Measurements from ENCODE around the gene MELTF. TPM values are rescaled to one million over a fixed set of nuclear protein-coding genes. Genes with fewer than 3 reads are reported as not detected.
A peak's percentile ranks its signal among the peaks of the same experiment; 100 is the strongest.

MELTF gene
- total and polyA plus RNA-seq, 2 of the 13 experiments (the other 11 are each of a cell fraction or from before 2014, with no cell fraction given) = 3.2 to 7.5 TPM

DNA sequence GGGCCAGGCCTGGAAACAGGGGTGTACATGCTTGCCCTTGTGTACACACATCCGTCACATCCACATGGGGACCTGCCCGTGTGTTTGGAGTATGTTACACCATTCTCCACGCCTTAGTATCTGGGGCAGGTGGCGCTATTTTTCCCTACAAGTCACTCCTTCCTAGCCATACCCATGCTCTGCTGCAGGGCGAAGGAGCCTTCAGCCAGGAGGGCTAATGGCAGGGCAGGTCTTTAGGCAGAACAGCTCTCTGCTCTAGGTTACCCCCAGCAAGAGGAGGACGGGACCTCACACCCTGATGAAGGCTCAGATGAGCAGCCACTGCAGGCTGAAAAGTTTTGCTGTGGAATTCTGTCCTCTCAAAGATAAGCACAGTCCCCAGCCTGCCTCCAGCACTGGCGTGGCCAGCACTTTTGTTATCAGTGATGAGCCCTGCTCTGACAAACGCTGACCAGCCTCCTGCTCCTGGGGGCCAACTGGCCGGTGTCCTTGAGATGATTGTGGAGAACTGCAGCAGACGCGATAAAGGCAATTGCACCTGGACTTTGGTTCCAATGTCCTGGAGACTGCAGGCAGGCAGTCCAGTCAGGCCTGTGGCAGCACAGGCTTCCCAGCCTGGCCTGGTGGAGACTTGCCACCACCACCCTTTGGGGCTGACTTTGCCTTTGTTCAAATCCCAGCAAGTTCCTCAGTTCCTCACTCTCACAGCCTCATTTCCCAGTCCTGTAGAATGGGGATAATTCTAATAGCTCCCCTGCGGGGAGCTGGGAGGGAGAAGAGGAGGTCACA is 41.2 kb downstream of the MELTF start (continued):
- TF ChIP-seq, protein P1, sequence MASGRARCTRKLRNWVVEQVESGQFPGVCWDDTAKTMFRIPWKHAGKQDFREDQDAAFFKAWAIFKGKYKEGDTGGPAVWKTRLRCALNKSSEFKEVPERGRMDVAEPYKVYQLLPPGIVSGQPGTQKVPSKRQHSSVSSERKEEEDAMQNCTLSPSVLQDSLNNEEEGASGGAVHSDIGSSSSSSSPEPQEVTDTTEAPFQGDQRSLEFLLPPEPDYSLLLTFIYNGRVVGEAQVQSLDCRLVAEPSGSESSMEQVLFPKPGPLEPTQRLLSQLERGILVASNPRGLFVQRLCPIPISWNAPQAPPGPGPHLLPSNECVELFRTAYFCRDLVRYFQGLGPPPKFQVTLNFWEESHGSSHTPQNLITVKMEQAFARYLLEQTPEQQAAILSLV (CRISPR knock-in tag; IDR thresholded peaks at IDR 0.05; ENCODE audit: borderline replicate concordance) = 0 out of 2 replicates have a peak, but pooled peaks have one; percentile 64
- TF ChIP-seq ZNF274 (CRISPR knock-in tag; IDR thresholded peaks at IDR 0.05) (peak; percentile 68; the same call in 1 of the 2 replicates), ZNF337 (CRISPR knock-in tag; IDR thresholded peaks at IDR 0.05; ENCODE audit: borderline replicate concordance, low read depth) (no peak), ZNF678 (CRISPR knock-in tag; IDR thresholded peaks at IDR 0.05) (no peak), ELF4 (CRISPR knock-in tag; IDR thresholded peaks at IDR 0.05; ENCODE audit: borderline replicate concordance) (no peak), DMAP1 (CRISPR knock-in tag; IDR thresholded peaks at IDR 0.05) (0 out of 2 replicates have a peak, but pooled peaks have one; percentile 18), SP2 (CRISPR knock-in tag; IDR thresholded peaks at IDR 0.05) (no peak), ZKSCAN8 (CRISPR knock-in tag; IDR thresholded peaks at IDR 0.05; ENCODE audit: borderline replicate concordance) (peak; percentile 64; the same call in 1 of the 2 replicates), ZFP37 (CRISPR knock-in tag; IDR thresholded peaks at IDR 0.05; ENCODE audit: borderline replicate concordance) (0 out of 2 replicates have a peak, but pooled peaks have one; percentile 61), ZNF770 (CRISPR knock-in tag; IDR thresholded peaks at IDR 0.05) (peak; percentile 57; the same call in 1 of the 2 replicates), ZNF441 (CRISPR knock-in tag; IDR thresholded peaks at IDR 0.05; ENCODE audit: borderline replicate concordance) (0 out of 2 replicates have a peak, but pooled peaks have one; percentile 24), WIZ (CRISPR knock-in tag; IDR thresholded peaks at IDR 0.05) (0 out of 2 replicates have a peak, but pooled peaks have one; percentile 64), SOX13 (IDR thresholded peaks at IDR 0.05) (no peak), SOX13 (CRISPR knock-in tag; conservative IDR thresholded peaks at IDR 0.05 in 1 of 2, IDR thresholded peaks at IDR 0.05 in 1 of 2) (peak in 1 of 2 experiments; percentile 79; a peak in 2 of 4 replicates), ZNF235 (CRISPR knock-in tag; IDR thresholded peaks at IDR 0.05; ENCODE audit: borderline replicate concordance) (no peak; the same call in 1 of the 2 replicates), ZNF564 (CRISPR knock-in tag; IDR thresholded peaks at IDR 0.05) (peak; percentile 58), TGIF2 (CRISPR knock-in tag; IDR thresholded peaks at IDR 0.05) (no peak), ZBTB25 (CRISPR knock-in tag; IDR thresholded peaks at IDR 0.05) (no peak), SOX5 (CRISPR knock-in tag; IDR thresholded peaks at IDR 0.05; ENCODE audit: borderline replicate concordance) (peak; percentile 33; the same call in 1 of the 2 replicates), ETV6 (CRISPR knock-in tag; conservative IDR thresholded peaks at IDR 0.05) (no peak), ZNF430 (CRISPR knock-in tag; IDR thresholded peaks at IDR 0.05) (peak; percentile 85; the same call in 1 of the 2 replicates), CEBPG (CRISPR knock-in tag; IDR thresholded peaks at IDR 0.05) (peak; percentile 47; the same call in 1 of the 2 replicates), NFIB (CRISPR knock-in tag; IDR thresholded peaks at IDR 0.05; ENCODE audit: borderline replicate concordance) (no peak)
- TF ChIP-seq, protein P2, sequence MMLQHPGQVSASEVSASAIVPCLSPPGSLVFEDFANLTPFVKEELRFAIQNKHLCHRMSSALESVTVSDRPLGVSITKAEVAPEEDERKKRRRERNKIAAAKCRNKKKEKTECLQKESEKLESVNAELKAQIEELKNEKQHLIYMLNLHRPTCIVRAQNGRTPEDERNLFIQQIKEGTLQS (CRISPR knock-in tag; IDR thresholded peaks at IDR 0.05) = no peak
- TF ChIP-seq, protein P3, sequence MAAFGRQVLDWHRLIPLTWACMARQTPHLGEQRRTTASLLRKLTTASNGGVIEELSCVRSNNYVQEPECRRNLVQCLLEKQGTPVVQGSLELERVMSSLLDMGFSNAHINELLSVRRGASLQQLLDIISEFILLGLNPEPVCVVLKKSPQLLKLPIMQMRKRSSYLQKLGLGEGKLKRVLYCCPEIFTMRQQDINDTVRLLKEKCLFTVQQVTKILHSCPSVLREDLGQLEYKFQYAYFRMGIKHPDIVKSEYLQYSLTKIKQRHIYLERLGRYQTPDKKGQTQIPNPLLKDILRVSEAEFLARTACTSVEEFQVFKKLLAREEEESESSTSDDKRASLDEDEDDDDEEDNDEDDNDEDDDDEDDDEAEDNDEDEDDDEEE (CRISPR knock-in tag; IDR thresholded peaks at IDR 0.05) = 0 out of 2 replicates have a peak, but pooled peaks have one; percentile 35

All from HepG2 (cell line).